Spleen (tissue), 7 donors: ENCODE data around the gene MACROD2.

Experiments used
- POLR2A ChIP-seq, 3 donors: fragments of 450-650 bp; IDR thresholded peaks; one replicate each; pipeline ENCODE4 v1.5.1; 2017; ENCODE audit warnings: antibody characterized with exemption in 3 of 3, mild to moderate bottlenecking in 1 of 3
- POLR2AphosphoS5 ChIP-seq, 3 donors: sonication (generic); formaldehyde crosslinking; IDR thresholded peaks; one replicate each; pipeline ENCODE4 v1.5.1; 2017; ENCODE audit warnings: antibody characterized with exemption in 3 of 3
- TF ChIP-seq, protein P1 (sequence below), 11 experiments: fragments of 200-600 bp in 7 of 11; fragments of 450-650 bp in 4 of 11; sonication (generic) in 4 of 11; IDR thresholded peaks in 8 of 11; conservative IDR thresholded peaks in 3 of 11; 1 replicate in 7 of 11; 2 replicates in 4 of 11; pipeline versions ENCODE4 v1.4.0 to v1.8.0; 2016 to 2021; ENCODE audit warnings: antibody characterized with exemption in 11 of 11, inconsistent platforms in 4 of 11, mild to moderate bottlenecking in 1 of 11
- donor health status: DM: no; HTN: no; CAD: no; lungs with moderate emphysema.
- donor health status: DM: no; HTN: no; CAD: no.
- donor health status: DM: no; HTN: no; CAD: no.

GRCh38 chr20:15840636-15841301, 1845.5 kb downstream of the MACROD2 start:
- TF ChIP-seq, protein P1, sequence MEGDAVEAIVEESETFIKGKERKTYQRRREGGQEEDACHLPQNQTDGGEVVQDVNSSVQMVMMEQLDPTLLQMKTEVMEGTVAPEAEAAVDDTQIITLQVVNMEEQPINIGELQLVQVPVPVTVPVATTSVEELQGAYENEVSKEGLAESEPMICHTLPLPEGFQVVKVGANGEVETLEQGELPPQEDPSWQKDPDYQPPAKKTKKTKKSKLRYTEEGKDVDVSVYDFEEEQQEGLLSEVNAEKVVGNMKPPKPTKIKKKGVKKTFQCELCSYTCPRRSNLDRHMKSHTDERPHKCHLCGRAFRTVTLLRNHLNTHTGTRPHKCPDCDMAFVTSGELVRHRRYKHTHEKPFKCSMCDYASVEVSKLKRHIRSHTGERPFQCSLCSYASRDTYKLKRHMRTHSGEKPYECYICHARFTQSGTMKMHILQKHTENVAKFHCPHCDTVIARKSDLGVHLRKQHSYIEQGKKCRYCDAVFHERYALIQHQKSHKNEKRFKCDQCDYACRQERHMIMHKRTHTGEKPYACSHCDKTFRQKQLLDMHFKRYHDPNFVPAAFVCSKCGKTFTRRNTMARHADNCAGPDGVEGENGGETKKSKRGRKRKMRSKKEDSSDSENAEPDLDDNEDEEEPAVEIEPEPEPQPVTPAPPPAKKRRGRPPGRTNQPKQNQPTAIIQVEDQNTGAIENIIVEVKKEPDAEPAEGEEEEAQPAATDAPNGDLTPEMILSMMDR (IDR thresholded peaks at IDR 0.05 in 8 of 11, conservative IDR thresholded peaks at IDR 0.05 in 3 of 11): no peak
- no peak for TF ChIP-seq POLR2A (IDR thresholded peaks at IDR 0.05)
- no peak for TF ChIP-seq POLR2AphosphoS5 (IDR thresholded peaks at IDR 0.05)
